HEK293 (cell line): ENCODE results near the gene OR51B5.
"Not testable (repeated sequence)": the region's sequence is repeated elsewhere in the genome, so short reads cannot be mapped to it uniquely, and the experiment has no call there.

Experiments
- CTCF ChIA-PET: fragments of 350-600 bp; formaldehyde crosslinking; extraction: SDS; loops from one replicate; lab custom pipeline; 2021; ENCODE audit warnings: antibody characterized with exemption; lab: Yijun Ruan, JAX
- POLR2A ChIA-PET: fragments of 300-600 bp; formaldehyde crosslinking; extraction: SDS; loops from one replicate; lab custom pipeline; 2020; ENCODE audit warnings: antibody characterized with exemption, inconsistent platforms; lab: Yijun Ruan, JAX
- H3K27ac ChIP-seq: fragments of 200-500 bp; sonication (Bioruptor generic); 2 replicates; pipeline ENCODE4 v1.5.1; 2014; ENCODE audit warnings: low read depth, low read length, control low read depth, inconsistent platforms; ENCODE audit errors: extremely low read depth
- H3K36me3 ChIP-seq, 2 experiments: fragments of 200-500 bp in 1 of 2; sonication (Bioruptor generic) in 1 of 2; 1 replicate in 1 of 2; 2 replicates in 1 of 2; pipeline ENCODE4 v1.5.1; 2014 to 2017; ENCODE audit warnings: inconsistent platforms in 2 of 2, low read length in 2 of 2; ENCODE audit not compliant: control insufficient read depth in 2 of 2, insufficient read depth in 1 of 2
- H3K4me1 ChIP-seq: fragments of 200-500 bp; sonication (Bioruptor generic); 2 replicates; pipeline ENCODE4 v1.5.1; 2014; ENCODE audit warnings: mild to moderate bottlenecking, low read length, inconsistent platforms; ENCODE audit not compliant: control insufficient read depth, insufficient read depth
- H3K4me3 ChIP-seq: 2 replicates; pipeline ENCODE4 v1.5.1; 2011; ENCODE audit warnings: low read depth, mild to moderate bottlenecking, control low read depth, low read length, moderate library complexity
- H3K9me3 ChIP-seq: fragments of 200-500 bp; sonication (Bioruptor generic); 2 replicates; pipeline ENCODE4 v1.5.1; 2014; ENCODE audit warnings: low read depth, low read length, inconsistent platforms; ENCODE audit not compliant: control insufficient read depth, insufficient read depth
- CTCF ChIP-seq: fragments of 450-650 bp; formaldehyde crosslinking; IDR thresholded peaks from 2 replicates; pipeline ENCODE4 v1.5.1; 2016; ENCODE audit warnings: missing biosample characterization, missing genetic modification characterization
- KLF16 ChIP-seq: fragments of 450-650 bp; formaldehyde crosslinking; IDR thresholded peaks from 2 replicates; pipeline ENCODE4 v1.5.1; 2017; ENCODE audit warnings: missing biosample characterization, missing genetic modification characterization
- KLF9 ChIP-seq: fragments of 450-650 bp; formaldehyde crosslinking; IDR thresholded peaks from 2 replicates; pipeline ENCODE4 v1.5.1; 2016; ENCODE audit warnings: missing biosample characterization, missing genetic modification characterization, low read depth
- OSR2 ChIP-seq: fragments of 450-650 bp; formaldehyde crosslinking; IDR thresholded peaks from 2 replicates; pipeline ENCODE4 v1.5.1; 2016; ENCODE audit warnings: missing biosample characterization, missing genetic modification characterization
- TRIM28 ChIP-seq: IDR thresholded peaks from 2 replicates; pipeline ENCODE4 v1.6.1; 2011; ENCODE audit warnings: low read length, control low read depth, borderline replicate concordance
- ZFP41 ChIP-seq: fragments of 450-650 bp; formaldehyde crosslinking; IDR thresholded peaks from 2 replicates; pipeline ENCODE4 v1.5.1; 2016; ENCODE audit warnings: missing biosample characterization, missing genetic modification characterization, borderline replicate concordance
- ZNF112 ChIP-seq: fragments of 450-650 bp; formaldehyde crosslinking; IDR thresholded peaks from 2 replicates; pipeline ENCODE4 v1.5.0; 2017; ENCODE audit warnings: missing biosample characterization, missing genetic modification characterization
- ZNF132 ChIP-seq: fragments of 450-650 bp; formaldehyde crosslinking; IDR thresholded peaks from 2 replicates; pipeline ENCODE4 v1.5.1; 2017; ENCODE audit warnings: missing biosample characterization, missing genetic modification characterization, borderline replicate concordance
- ZNF146 ChIP-seq: fragments of 450-650 bp; formaldehyde crosslinking; IDR thresholded peaks from 2 replicates; pipeline ENCODE4 v1.5.1; 2016; ENCODE audit warnings: missing biosample characterization, missing genetic modification characterization
- ZNF184 ChIP-seq: fragments of 450-650 bp; IDR thresholded peaks from 2 replicates; pipeline ENCODE4 v1.5.1; 2018; ENCODE audit warnings: missing biosample characterization, mild to moderate bottlenecking, missing genetic modification characterization
- ZNF19 ChIP-seq: fragments of 450-650 bp; formaldehyde crosslinking; IDR thresholded peaks from 2 replicates; pipeline ENCODE4; 2016; ENCODE audit warnings: missing biosample characterization, missing genetic modification characterization, low read depth
- ZNF37A ChIP-seq: fragments of 450-650 bp; IDR thresholded peaks from 2 replicates; pipeline ENCODE4 v1.5.1; 2018; ENCODE audit warnings: missing biosample characterization, missing genetic modification characterization
- ZNF555 ChIP-seq: fragments of 450-650 bp; formaldehyde crosslinking; conservative IDR thresholded peaks from 2 replicates; pipeline ENCODE4 v1.5.1; 2017; ENCODE audit warnings: missing biosample characterization, mild to moderate bottlenecking, missing genetic modification characterization, inconsistent platforms
- ZNF621 ChIP-seq: fragments of 450-650 bp; formaldehyde crosslinking; IDR thresholded peaks from 2 replicates; pipeline ENCODE4 v1.5.1; 2017; ENCODE audit warnings: missing biosample characterization, missing genetic modification characterization
- ZNF747 ChIP-seq: fragments of 450-650 bp; formaldehyde crosslinking; IDR thresholded peaks from 2 replicates; pipeline ENCODE4 v1.5.1; 2016; ENCODE audit warnings: missing biosample characterization, missing genetic modification characterization
- ZNF830 ChIP-seq: fragments of 450-650 bp; IDR thresholded peaks from 2 replicates; pipeline ENCODE4 v1.5.0; 2018; ENCODE audit warnings: missing biosample characterization, missing genetic modification characterization, low read depth, mild to moderate bottlenecking, moderate library complexity
- TF ChIP-seq, protein P1 (sequence below): fragments of 450-650 bp; formaldehyde crosslinking; IDR thresholded peaks from 2 replicates; pipeline ENCODE4 v1.5.1; 2016; ENCODE audit warnings: missing biosample characterization, missing genetic modification characterization
- TF ChIP-seq, protein P2 (sequence below): fragments of 450-650 bp; formaldehyde crosslinking; IDR thresholded peaks from 2 replicates; pipeline ENCODE4 v1.5.1; 2016; ENCODE audit warnings: missing biosample characterization, missing genetic modification characterization
- TF ChIP-seq, protein P3 (sequence below): fragments of 450-650 bp; formaldehyde crosslinking; conservative IDR thresholded peaks from 2 replicates; pipeline ENCODE4 v1.5.1; 2016; ENCODE audit warnings: low read depth, missing biosample characterization, missing genetic modification characterization
- TF ChIP-seq, protein P4 (sequence below): fragments of 450-650 bp; formaldehyde crosslinking; IDR thresholded peaks from 2 replicates; pipeline ENCODE4 v1.5.1; 2016; ENCODE audit warnings: missing biosample characterization, missing genetic modification characterization
- TF ChIP-seq, protein P5 (sequence below): fragments of 450-650 bp; formaldehyde crosslinking; optimal IDR thresholded peaks from 2 replicates; pipeline ENCODE3; 2016; ENCODE audit warnings: missing biosample characterization, mild to moderate bottlenecking, missing genetic modification characterization

Gene OR51B5

GRCh38 chr11:5313326-5314023 lies 29.8 kb downstream of the OR51B5 start:
- H3K4me1 ChIP-seq, H3K4me3 ChIP-seq, H3K9me3 ChIP-seq, POLR2A ChIA-PET, H3K36me3 ChIP-seq, H3K27ac ChIP-seq: not testable (repeated sequence)
- 0 out of 2 replicates have a peak, but pooled peaks have one; percentile 21 for TF ChIP-seq ZNF146 (tag by site-specific recombination)
- CTCF ChIA-PET, result interaction anchor here (0.6 kb wide), 1 partner anchor 69 kb away, joined by 4 read pairs; no protein-coding TSS in a partner anchor

GRCh38 chr11:5310423-5310822 lies 32.9 kb downstream of the OR51B5 start:
- POLR2A ChIA-PET, result no interaction called here
- Histone ChIP-seq H3K9me3 (no peaks in the 10 kb centered on the region), H3K36me3 (no peaks in the 10 kb centered on the region), H3K4me3 (no peak overlapping the region), H3K27ac (no peak overlapping the region), H3K4me1 (no peaks in the 10 kb centered on the region)
- TF ChIP-seq, protein P1, sequence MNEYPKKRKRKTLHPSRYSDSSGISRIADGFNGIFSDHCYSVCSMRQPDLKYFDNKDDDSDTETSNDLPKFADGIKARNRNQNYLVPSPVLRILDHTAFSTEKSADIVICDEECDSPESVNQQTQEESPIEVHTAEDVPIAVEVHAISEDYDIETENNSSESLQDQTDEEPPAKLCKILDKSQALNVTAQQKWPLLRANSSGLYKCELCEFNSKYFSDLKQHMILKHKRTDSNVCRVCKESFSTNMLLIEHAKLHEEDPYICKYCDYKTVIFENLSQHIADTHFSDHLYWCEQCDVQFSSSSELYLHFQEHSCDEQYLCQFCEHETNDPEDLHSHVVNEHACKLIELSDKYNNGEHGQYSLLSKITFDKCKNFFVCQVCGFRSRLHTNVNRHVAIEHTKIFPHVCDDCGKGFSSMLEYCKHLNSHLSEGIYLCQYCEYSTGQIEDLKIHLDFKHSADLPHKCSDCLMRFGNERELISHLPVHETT (tag by site-specific recombination), result no peak
- TF ChIP-seq ZNF184 (tag by site-specific recombination) (no peak), ZNF132 (no peak), ZNF747 (tag by site-specific recombination) (no peak), KLF16 (tag by site-specific recombination) (no peak), ZNF830 (no peak), ZNF555 (tag by site-specific recombination) (no peak), ZNF621 (tag by site-specific recombination) (no peak), CTCF (tag by site-specific recombination) (no peak), ZNF112 (tag by site-specific recombination) (no peak), TRIM28 (no peak), ZFP41 (tag by site-specific recombination) (no peak), ZNF19 (no peak), KLF9 (tag by site-specific recombination) (no peak), ZNF37A (no peak), OSR2 (tag by site-specific recombination) (no peak)
- TF ChIP-seq, protein P2, sequence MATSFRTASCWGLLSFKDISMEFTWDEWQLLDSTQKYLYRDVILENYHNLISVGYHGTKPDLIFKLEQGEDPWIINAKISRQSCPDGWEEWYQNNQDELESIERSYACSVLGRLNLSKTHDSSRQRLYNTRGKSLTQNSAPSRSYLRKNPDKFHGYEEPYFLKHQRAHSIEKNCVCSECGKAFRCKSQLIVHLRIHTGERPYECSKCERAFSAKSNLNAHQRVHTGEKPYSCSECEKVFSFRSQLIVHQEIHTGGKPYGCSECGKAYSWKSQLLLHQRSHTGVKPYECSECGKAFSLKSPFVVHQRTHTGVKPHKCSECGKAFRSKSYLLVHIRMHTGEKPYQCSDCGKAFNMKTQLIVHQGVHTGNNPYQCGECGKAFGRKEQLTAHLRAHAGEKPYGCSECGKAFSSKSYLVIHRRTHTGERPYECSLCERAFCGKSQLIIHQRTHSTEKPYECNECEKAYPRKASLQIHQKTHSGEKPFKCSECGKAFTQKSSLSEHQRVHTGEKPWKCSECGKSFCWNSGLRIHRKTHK (tag by site-specific recombination), result no peak
- TF ChIP-seq, protein P3, sequence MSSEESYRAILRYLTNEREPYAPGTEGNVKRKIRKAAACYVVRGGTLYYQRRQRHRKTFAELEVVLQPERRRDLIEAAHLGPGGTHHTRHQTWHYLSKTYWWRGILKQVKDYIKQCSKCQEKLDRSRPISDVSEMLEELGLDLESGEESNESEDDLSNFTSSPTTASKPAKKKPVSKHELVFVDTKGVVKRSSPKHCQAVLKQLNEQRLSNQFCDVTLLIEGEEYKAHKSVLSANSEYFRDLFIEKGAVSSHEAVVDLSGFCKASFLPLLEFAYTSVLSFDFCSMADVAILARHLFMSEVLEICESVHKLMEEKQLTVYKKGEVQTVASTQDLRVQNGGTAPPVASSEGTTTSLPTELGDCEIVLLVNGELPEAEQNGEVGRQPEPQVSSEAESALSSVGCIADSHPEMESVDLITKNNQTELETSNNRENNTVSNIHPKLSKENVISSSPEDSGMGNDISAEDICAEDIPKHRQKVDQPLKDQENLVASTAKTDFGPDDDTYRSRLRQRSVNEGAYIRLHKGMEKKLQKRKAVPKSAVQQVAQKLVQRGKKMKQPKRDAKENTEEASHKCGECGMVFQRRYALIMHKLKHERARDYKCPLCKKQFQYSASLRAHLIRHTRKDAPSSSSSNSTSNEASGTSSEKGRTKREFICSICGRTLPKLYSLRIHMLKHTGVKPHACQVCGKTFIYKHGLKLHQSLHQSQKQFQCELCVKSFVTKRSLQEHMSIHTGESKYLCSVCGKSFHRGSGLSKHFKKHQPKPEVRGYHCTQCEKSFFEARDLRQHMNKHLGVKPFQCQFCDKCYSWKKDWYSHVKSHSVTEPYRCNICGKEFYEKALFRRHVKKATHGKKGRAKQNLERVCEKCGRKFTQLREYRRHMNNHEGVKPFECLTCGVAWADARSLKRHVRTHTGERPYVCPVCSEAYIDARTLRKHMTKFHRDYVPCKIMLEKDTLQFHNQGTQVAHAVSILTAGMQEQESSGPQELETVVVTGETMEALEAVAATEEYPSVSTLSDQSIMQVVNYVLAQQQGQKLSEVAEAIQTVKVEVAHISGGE (tag by site-specific recombination), result no peak
- TF ChIP-seq, protein P4, sequence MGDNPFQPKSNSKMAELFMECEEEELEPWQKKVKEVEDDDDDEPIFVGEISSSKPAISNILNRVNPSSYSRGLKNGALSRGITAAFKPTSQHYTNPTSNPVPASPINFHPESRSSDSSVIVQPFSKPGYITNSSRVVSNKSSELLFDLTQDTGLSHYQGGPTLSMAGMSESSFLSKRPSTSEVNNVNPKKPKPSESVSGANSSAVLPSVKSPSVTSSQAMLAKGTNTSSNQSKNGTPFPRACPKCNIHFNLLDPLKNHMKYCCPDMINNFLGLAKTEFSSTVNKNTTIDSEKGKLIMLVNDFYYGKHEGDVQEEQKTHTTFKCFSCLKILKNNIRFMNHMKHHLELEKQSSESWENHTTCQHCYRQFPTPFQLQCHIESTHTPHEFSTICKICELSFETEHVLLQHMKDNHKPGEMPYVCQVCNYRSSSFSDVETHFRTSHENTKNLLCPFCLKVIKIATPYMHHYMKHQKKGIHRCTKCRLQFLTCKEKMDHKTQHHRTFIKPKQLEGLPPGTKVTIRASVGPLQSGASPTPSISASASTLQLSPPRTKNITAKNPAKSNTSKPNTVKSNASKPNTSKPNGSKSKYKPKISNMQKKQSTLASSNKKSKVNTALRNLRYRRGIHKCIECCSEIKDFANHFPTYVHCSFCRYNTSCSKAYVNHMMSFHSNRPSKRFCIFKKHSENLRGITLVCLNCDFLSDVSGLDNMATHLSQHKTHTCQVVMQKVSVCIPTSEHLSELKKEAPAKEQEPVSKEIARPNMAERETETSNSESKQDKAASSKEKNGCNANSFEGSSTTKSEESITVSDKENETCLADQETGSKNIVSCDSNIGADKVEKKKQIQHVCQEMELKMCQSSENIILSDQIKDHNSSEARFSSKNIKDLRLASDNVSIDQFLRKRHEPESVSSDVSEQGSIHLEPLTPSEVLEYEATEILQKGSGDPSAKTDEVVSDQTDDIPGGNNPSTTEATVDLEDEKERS (tag by site-specific recombination), result no peak
- TF ChIP-seq, protein P5, sequence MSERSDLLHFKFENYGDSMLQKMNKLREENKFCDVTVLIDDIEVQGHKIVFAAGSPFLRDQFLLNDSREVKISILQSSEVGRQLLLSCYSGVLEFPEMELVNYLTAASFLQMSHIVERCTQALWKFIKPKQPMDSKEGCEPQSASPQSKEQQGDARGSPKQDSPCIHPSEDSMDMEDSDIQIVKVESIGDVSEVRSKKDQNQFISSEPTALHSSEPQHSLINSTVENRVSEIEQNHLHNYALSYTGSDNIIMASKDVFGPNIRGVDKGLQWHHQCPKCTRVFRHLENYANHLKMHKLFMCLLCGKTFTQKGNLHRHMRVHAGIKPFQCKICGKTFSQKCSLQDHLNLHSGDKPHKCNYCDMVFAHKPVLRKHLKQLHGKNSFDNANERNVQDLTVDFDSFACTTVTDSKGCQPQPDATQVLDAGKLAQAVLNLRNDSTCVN (tag by site-specific recombination), result no peak
- CTCF ChIA-PET, result no interaction called here
